IMR-90 (cell line): ENCODE measurements around the gene SLC25A38. TPM values are rescaled to one million over a fixed set of nuclear protein-coding genes. Genes with fewer than 3 reads are reported as not detected.
"Not testable (repeated sequence)": the region's sequence is repeated elsewhere in the genome, so short reads cannot be mapped to it uniquely, and the experiment has no call there.

Experiments
- ATAC-seq: fragments of 200-7000 bp; cut with Tn5 transposase; 2 replicates; pipeline ENCODE4 v1.9.1; 2020; ENCODE audit warnings: low read depth, mild to moderate bottlenecking, moderate library complexity
- BruUV-seq: library from RNA; stranded (reverse); fragments of 400-500 nt; replicated peaks from 2 replicates; lab custom pipeline; 2021; lab: Mats Ljungman, UMichigan
- CTCF ChIA-PET: fragments of 300-600 bp; formaldehyde crosslinking; extraction: SDS; loops from one replicate; lab custom pipeline; 2021; ENCODE audit warnings: antibody characterized with exemption; lab: Yijun Ruan, JAX
- POLR2A ChIA-PET: fragments of 300-600 bp; sonication (Branson Sonifier 250); formaldehyde crosslinking; loops from one replicate; lab custom pipeline; 2022; ENCODE audit warnings: antibody characterized with exemption; ENCODE audit not compliant: unreplicated experiment; lab: Charles Lee
- DNase-seq: peaks from one replicate; pipeline ENCODE4 v3.0.0; 2013
- H2AFZ ChIP-seq: replicated peaks from 2 replicates; pipeline ENCODE3; 2013; ENCODE audit warnings: low read length, mild to moderate bottlenecking; ENCODE audit not compliant: poor library complexity
- H2AK5ac ChIP-seq: 2 replicates; pipeline ENCODE4 v1.6.1; 2013; ENCODE audit warnings: low read depth, low read length, inconsistent platforms
- H2AK9ac ChIP-seq: replicated peaks from 2 replicates; pipeline ENCODE3; 2013; ENCODE audit warnings: mild to moderate bottlenecking, low read depth, low read length, moderate library complexity; ENCODE audit not compliant: poor library complexity
- H2BK120ac ChIP-seq: 2 replicates; pipeline ENCODE4 v1.6.1; 2013; ENCODE audit warnings: low read depth, low read length, inconsistent platforms
- H2BK15ac ChIP-seq: 3 replicates; pipeline ENCODE4 v1.6.1; 2013; ENCODE audit warnings: low read depth, low read length, inconsistent platforms
- H2BK20ac ChIP-seq: 2 replicates; pipeline ENCODE4 v1.6.1; 2013; ENCODE audit warnings: low read depth, mild to moderate bottlenecking, inconsistent platforms, low read length, moderate library complexity
- H2BK5ac ChIP-seq: 2 replicates; pipeline ENCODE4 v1.6.1; 2013; ENCODE audit warnings: mild to moderate bottlenecking, low read depth, low read length, inconsistent platforms; ENCODE audit not compliant: poor library complexity, severe bottlenecking
- H3K14ac ChIP-seq: replicated peaks from 2 replicates; pipeline ENCODE4 v1.6.1; 2013; ENCODE audit warnings: low read depth, low read length, inconsistent platforms
- H3K18ac ChIP-seq: 2 replicates; pipeline ENCODE4 v1.6.1; 2013; ENCODE audit warnings: low read depth, low read length, control low read depth
- H3K23ac ChIP-seq: 2 replicates; pipeline ENCODE4 v1.6.1; 2013; ENCODE audit warnings: low read depth, low read length, inconsistent platforms
- H3K27ac ChIP-seq: 2 replicates; pipeline ENCODE4 v1.5.1; 2013; ENCODE audit warnings: mild to moderate bottlenecking, control low read depth, low read length; ENCODE audit not compliant: insufficient read depth
- H3K27me3 ChIP-seq: 2 replicates; pipeline ENCODE4 v1.6.1; 2013; ENCODE audit warnings: low read length; ENCODE audit not compliant: control insufficient read depth, insufficient read depth
- H3K36me3 ChIP-seq: 2 replicates; pipeline ENCODE4 v1.6.1; 2013; ENCODE audit warnings: low read length, mixed read lengths; ENCODE audit not compliant: control insufficient read depth, insufficient read depth
- H3K4ac ChIP-seq: 2 replicates; pipeline ENCODE4 v1.6.1; 2013; ENCODE audit warnings: low read depth, low read length, inconsistent platforms
- H3K4me1 ChIP-seq: 2 replicates; pipeline ENCODE4 v1.6.1; 2013; ENCODE audit warnings: low read length, mixed read lengths; ENCODE audit not compliant: control insufficient read depth, insufficient read depth
- H3K4me2 ChIP-seq: 2 replicates; pipeline ENCODE4 v1.6.1; 2013; ENCODE audit warnings: low read depth, mild to moderate bottlenecking, control low read depth, low read length, moderate library complexity
- H3K4me3 ChIP-seq: 2 replicates; pipeline ENCODE4 v1.5.1; 2013; ENCODE audit warnings: low read depth, mild to moderate bottlenecking, control low read depth, low read length, moderate library complexity; ENCODE audit not compliant: insufficient read depth
- H3K56ac ChIP-seq: 2 replicates; pipeline ENCODE4 v1.6.1; 2013; ENCODE audit warnings: low read length, inconsistent platforms; ENCODE audit not compliant: insufficient read depth; ENCODE audit errors: extremely low read depth
- H3K79me1 ChIP-seq, 2 experiments: 2 replicates each; pipeline ENCODE4 v1.6.1; 2013; ENCODE audit warnings: low read length in 2 of 2, inconsistent platforms in 1 of 2, low read depth in 1 of 2
- H3K9ac ChIP-seq: 2 replicates; pipeline ENCODE4 v1.6.1; 2013; ENCODE audit warnings: low read depth, low read length, control low read depth
- H3K9me1 ChIP-seq: 2 replicates; pipeline ENCODE4 v1.6.1; 2013; ENCODE audit warnings: low read length, inconsistent platforms; ENCODE audit not compliant: insufficient read depth
- H3K9me3 ChIP-seq: 2 replicates; pipeline ENCODE4 v1.6.1; 2013; ENCODE audit warnings: low read length; ENCODE audit not compliant: control insufficient read depth, insufficient read depth
- H4K20me1 ChIP-seq: 2 replicates; pipeline ENCODE4 v1.6.1; 2013; ENCODE audit warnings: low read length, inconsistent platforms; ENCODE audit not compliant: insufficient read depth
- H4K5ac ChIP-seq: 2 replicates; pipeline ENCODE4 v1.6.1; 2013; ENCODE audit warnings: mild to moderate bottlenecking, low read depth, low read length, control low read depth
- H4K8ac ChIP-seq, 2 experiments: 2 replicates each; pipeline ENCODE4 v1.6.1; 2013; ENCODE audit warnings: low read depth in 2 of 2, low read length in 2 of 2, control low read depth in 1 of 2, inconsistent platforms in 1 of 2
- H4K91ac ChIP-seq: 2 replicates; pipeline ENCODE4 v1.6.1; 2013; ENCODE audit warnings: low read depth, low read length, inconsistent platforms; ENCODE audit not compliant: insufficient read depth
- WGBS, 2 experiments: methylation state at CpG; one replicate each; pipeline versions ENCODE4 v1.1.5 to v1.1.7; 2013; ENCODE audit warnings: missing lambda C conversion rate in 2 of 2; ENCODE audit not compliant: insufficient read length in 1 of 2; ENCODE audit errors: extremely low coverage in 2 of 2; 5-methylcytosine and 5-hydroxymethylcytosine counted together
- dilution Hi-C: fragments of 300-500 bp; cut with HindIII; formaldehyde crosslinking; loops from one replicate; pipeline ENCODE4 v1.14.3; 2018; ENCODE audit warnings: low sequenced_read_pairs; ENCODE audit not compliant: unreplicated experiment
- in situ Hi-C: fragments of 300-500 bp; cut with MboI; formaldehyde crosslinking; loops from 3 replicates; pipeline ENCODE4 v1.14.3; 2019; ENCODE audit warnings: low sequenced_read_pairs, inconsistent platforms, mixed read lengths
- intact Hi-C: fragments of 100-400 bp; cut with micrococcal nuclease; formaldehyde crosslinking; loops from 2 replicates; pipeline ENCODE4 v1.10.0; 2022
- polyA plus RNA-seq, 3 experiments: library from polyadenylated mRNA; depleted of rRNA; stranded (reverse); fragments of >200 nt; gene quantifications; 2 replicates each; pipeline ENCODE4 v1.2.3, GENCODE V29; 2012; ENCODE audit warnings: low replicate concordance in 1 of 3
- total RNA-seq: library from RNA; depleted of rRNA; stranded (reverse); fragments of >200 nt; gene quantifications from 2 replicates; pipeline ENCODE4 v1.2.3, GENCODE V29; 2012

The SLC25A38 gene
- total and polyA plus RNA-seq, 2 of the 4 experiments (the other 2 are of a cell fraction), result 17.4 to 22.6 TPM

GRCh38 chr3:39415302-39415701, 32.1 kb downstream of the SLC25A38 start:
- H4K5ac ChIP-seq, intact Hi-C loops, in situ Hi-C loops: not testable (repeated sequence)

More at GRCh38 chr3:39415302-39415701, 32.1 kb downstream of the SLC25A38 start:
- H3K56ac ChIP-seq, H3K4ac ChIP-seq, BruUV-seq, H3K27me3 ChIP-seq, H3K23ac ChIP-seq, H3K27ac ChIP-seq, H2BK20ac ChIP-seq, dilution Hi-C loops, H2BK120ac ChIP-seq, H3K4me1 ChIP-seq, H3K4me2 ChIP-seq, H3K14ac ChIP-seq, H3K18ac ChIP-seq, H4K8ac ChIP-seq, H3K9me3 ChIP-seq, H2AK5ac ChIP-seq, H3K9ac ChIP-seq, H2BK5ac ChIP-seq, POLR2A ChIA-PET, H2AK9ac ChIP-seq, H3K9me1 ChIP-seq, H4K91ac ChIP-seq, H3K4me3 ChIP-seq, DNase-seq, ATAC-seq, H2AFZ ChIP-seq, H2BK15ac ChIP-seq: not testable (repeated sequence)
- Histone ChIP-seq H4K20me1 (peaks cover 30% of the 10 kb centered on the region), H3K36me3 (peaks cover 33% of the 10 kb centered on the region), H3K79me1 (peaks cover 6 to 12% of the 10 kb centered on the region in 2 experiments)
- no CpG with 5 or more reads among the region's 3 CpGs for WGBS, 2 experiments
- CTCF ChIA-PET, result interaction anchor here (1.8 kb wide), 1 partner anchor 84 kb away, joined by 5 read pairs; no protein-coding TSS in a partner anchor
